IMR-90 (cell line): ENCODE measurements around the gene TP53I11. TPM values are rescaled to one million over a fixed set of nuclear protein-coding genes. Genes with fewer than 3 reads are reported as not detected.

Experiments used
- ATAC-seq: fragments of 200-7000 bp; cut with Tn5 transposase; 2 replicates; pipeline ENCODE4 v1.9.1; 2020; ENCODE audit warnings: low read depth, mild to moderate bottlenecking, moderate library complexity
- BruUV-seq: library from RNA; stranded (reverse); fragments of 400-500 nt; replicated peaks from 2 replicates; lab custom pipeline; 2021; lab: Mats Ljungman, UMichigan
- CTCF ChIA-PET: fragments of 300-600 bp; formaldehyde crosslinking; extraction: SDS; loops from one replicate; lab custom pipeline; 2021; ENCODE audit warnings: antibody characterized with exemption; lab: Yijun Ruan, JAX
- POLR2A ChIA-PET: fragments of 300-600 bp; sonication (Branson Sonifier 250); formaldehyde crosslinking; loops from one replicate; lab custom pipeline; 2022; ENCODE audit warnings: antibody characterized with exemption; ENCODE audit not compliant: unreplicated experiment; lab: Charles Lee
- DNase-seq: peaks from one replicate; pipeline ENCODE4 v3.0.0; 2013
- H2AFZ ChIP-seq: replicated peaks from 2 replicates; pipeline ENCODE3; 2013; ENCODE audit warnings: low read length, mild to moderate bottlenecking; ENCODE audit not compliant: poor library complexity
- H2AK5ac ChIP-seq: 2 replicates; pipeline ENCODE4 v1.6.1; 2013; ENCODE audit warnings: low read depth, low read length, inconsistent platforms
- H2AK9ac ChIP-seq: replicated peaks from 2 replicates; pipeline ENCODE3; 2013; ENCODE audit warnings: mild to moderate bottlenecking, low read depth, low read length, moderate library complexity; ENCODE audit not compliant: poor library complexity
- H2BK120ac ChIP-seq: 2 replicates; pipeline ENCODE4 v1.6.1; 2013; ENCODE audit warnings: low read depth, low read length, inconsistent platforms
- H2BK15ac ChIP-seq: 3 replicates; pipeline ENCODE4 v1.6.1; 2013; ENCODE audit warnings: low read depth, low read length, inconsistent platforms
- H2BK20ac ChIP-seq: 2 replicates; pipeline ENCODE4 v1.6.1; 2013; ENCODE audit warnings: low read depth, mild to moderate bottlenecking, inconsistent platforms, low read length, moderate library complexity
- H2BK5ac ChIP-seq: 2 replicates; pipeline ENCODE4 v1.6.1; 2013; ENCODE audit warnings: mild to moderate bottlenecking, low read depth, low read length, inconsistent platforms; ENCODE audit not compliant: poor library complexity, severe bottlenecking
- H3K14ac ChIP-seq: replicated peaks from 2 replicates; pipeline ENCODE4 v1.6.1; 2013; ENCODE audit warnings: low read depth, low read length, inconsistent platforms
- H3K18ac ChIP-seq: 2 replicates; pipeline ENCODE4 v1.6.1; 2013; ENCODE audit warnings: low read depth, low read length, control low read depth
- H3K23ac ChIP-seq: 2 replicates; pipeline ENCODE4 v1.6.1; 2013; ENCODE audit warnings: low read depth, low read length, inconsistent platforms
- H3K27ac ChIP-seq: 2 replicates; pipeline ENCODE4 v1.5.1; 2013; ENCODE audit warnings: mild to moderate bottlenecking, control low read depth, low read length; ENCODE audit not compliant: insufficient read depth
- H3K27me3 ChIP-seq: 2 replicates; pipeline ENCODE4 v1.6.1; 2013; ENCODE audit warnings: low read length; ENCODE audit not compliant: control insufficient read depth, insufficient read depth
- H3K36me3 ChIP-seq: 2 replicates; pipeline ENCODE4 v1.6.1; 2013; ENCODE audit warnings: low read length, mixed read lengths; ENCODE audit not compliant: control insufficient read depth, insufficient read depth
- H3K4ac ChIP-seq: 2 replicates; pipeline ENCODE4 v1.6.1; 2013; ENCODE audit warnings: low read depth, low read length, inconsistent platforms
- H3K4me1 ChIP-seq: 2 replicates; pipeline ENCODE4 v1.6.1; 2013; ENCODE audit warnings: low read length, mixed read lengths; ENCODE audit not compliant: control insufficient read depth, insufficient read depth
- H3K4me2 ChIP-seq: 2 replicates; pipeline ENCODE4 v1.6.1; 2013; ENCODE audit warnings: low read depth, mild to moderate bottlenecking, control low read depth, low read length, moderate library complexity
- H3K4me3 ChIP-seq: 2 replicates; pipeline ENCODE4 v1.5.1; 2013; ENCODE audit warnings: low read depth, mild to moderate bottlenecking, control low read depth, low read length, moderate library complexity; ENCODE audit not compliant: insufficient read depth
- H3K56ac ChIP-seq: 2 replicates; pipeline ENCODE4 v1.6.1; 2013; ENCODE audit warnings: low read length, inconsistent platforms; ENCODE audit not compliant: insufficient read depth; ENCODE audit errors: extremely low read depth
- H3K79me1 ChIP-seq, 2 experiments: 2 replicates each; pipeline ENCODE4 v1.6.1; 2013; ENCODE audit warnings: low read length in 2 of 2, inconsistent platforms in 1 of 2, low read depth in 1 of 2
- H3K9ac ChIP-seq: 2 replicates; pipeline ENCODE4 v1.6.1; 2013; ENCODE audit warnings: low read depth, low read length, control low read depth
- H3K9me1 ChIP-seq: 2 replicates; pipeline ENCODE4 v1.6.1; 2013; ENCODE audit warnings: low read length, inconsistent platforms; ENCODE audit not compliant: insufficient read depth
- H3K9me3 ChIP-seq: 2 replicates; pipeline ENCODE4 v1.6.1; 2013; ENCODE audit warnings: low read length; ENCODE audit not compliant: control insufficient read depth, insufficient read depth
- H4K20me1 ChIP-seq: 2 replicates; pipeline ENCODE4 v1.6.1; 2013; ENCODE audit warnings: low read length, inconsistent platforms; ENCODE audit not compliant: insufficient read depth
- H4K5ac ChIP-seq: 2 replicates; pipeline ENCODE4 v1.6.1; 2013; ENCODE audit warnings: mild to moderate bottlenecking, low read depth, low read length, control low read depth
- H4K8ac ChIP-seq, 2 experiments: 2 replicates each; pipeline ENCODE4 v1.6.1; 2013; ENCODE audit warnings: low read depth in 2 of 2, low read length in 2 of 2, control low read depth in 1 of 2, inconsistent platforms in 1 of 2
- H4K91ac ChIP-seq: 2 replicates; pipeline ENCODE4 v1.6.1; 2013; ENCODE audit warnings: low read depth, low read length, inconsistent platforms; ENCODE audit not compliant: insufficient read depth
- BHLHE40 ChIP-seq: fragments of 150-350 bp; IDR thresholded peaks from 2 replicates; pipeline ENCODE4 v1.6.1; 2016; ENCODE audit warnings: mild to moderate bottlenecking, low read depth, low read length
- CEBPB ChIP-seq: IDR thresholded peaks from 2 replicates; pipeline ENCODE4 v1.6.1; 2012; ENCODE audit warnings: low read depth, low read length, improper control_type of control experiment
- CHD1 ChIP-seq: IDR thresholded peaks from 2 replicates; pipeline ENCODE4 v1.6.1; 2012; ENCODE audit warnings: low read depth, low read length, improper control_type of control experiment
- CTCF ChIP-seq: conservative IDR thresholded peaks from 2 replicates; pipeline ENCODE4 v1.5.1; 2012; ENCODE audit warnings: mild to moderate bottlenecking, low read depth, low read length, improper control_type of control experiment
- ELK1 ChIP-seq: fragments of 150-350 bp; IDR thresholded peaks from 2 replicates; pipeline ENCODE4 v1.6.1; 2016; ENCODE audit warnings: low read depth, mild to moderate bottlenecking, low read length, moderate library complexity, borderline replicate concordance
- FOS ChIP-seq: fragments of 150-350 bp; IDR thresholded peaks from 2 replicates; pipeline ENCODE4 v1.6.1; 2016; ENCODE audit warnings: low read depth, low read length
- MAFK ChIP-seq: IDR thresholded peaks from 2 replicates; pipeline ENCODE4 v1.6.1; 2012; ENCODE audit warnings: low read depth, low read length, improper control_type of control experiment
- MAZ ChIP-seq: IDR thresholded peaks from 2 replicates; pipeline ENCODE4 v1.6.1; 2012; ENCODE audit warnings: low read depth, mild to moderate bottlenecking, low read length, improper control_type of control experiment, moderate library complexity, borderline replicate concordance
- MXI1 ChIP-seq: IDR thresholded peaks from 2 replicates; pipeline ENCODE4 v1.6.1; 2012; ENCODE audit warnings: low read depth, mild to moderate bottlenecking, low read length, moderate library complexity, borderline replicate concordance
- NFE2L2 ChIP-seq: fragments of 150-350 bp; IDR thresholded peaks from 2 replicates; pipeline ENCODE4 v1.6.1; 2016; ENCODE audit warnings: low read depth, mild to moderate bottlenecking, low read length
- POLR2A ChIP-seq: IDR thresholded peaks from 2 replicates; pipeline ENCODE4 v1.6.1; 2012; ENCODE audit warnings: mild to moderate bottlenecking, low read depth, low read length
- RAD21 ChIP-seq: IDR thresholded peaks from 2 replicates; pipeline ENCODE4 v1.6.1; 2012; ENCODE audit warnings: low read length, improper control_type of control experiment
- RCOR1 ChIP-seq: IDR thresholded peaks from 2 replicates; pipeline ENCODE4 v1.6.1; 2012; ENCODE audit warnings: mild to moderate bottlenecking, low read length, improper control_type of control experiment; ENCODE audit not compliant: insufficient replicate concordance
- SMC3 ChIP-seq: fragments of 150-350 bp; IDR thresholded peaks from 2 replicates; pipeline ENCODE4 v1.6.1; 2016; ENCODE audit warnings: low read depth, mild to moderate bottlenecking, antibody characterized with exemption, low read length, moderate library complexity
- USF2 ChIP-seq: fragments of 150-350 bp; IDR thresholded peaks from 2 replicates; pipeline ENCODE4 v1.6.1; 2017; ENCODE audit warnings: mild to moderate bottlenecking, antibody characterized with exemption, low read length, low read depth
- WGBS, 2 experiments: methylation state at CpG; one replicate each; pipeline versions ENCODE4 v1.1.5 to v1.1.7; 2013; ENCODE audit warnings: missing lambda C conversion rate in 2 of 2; ENCODE audit not compliant: insufficient read length in 1 of 2; ENCODE audit errors: extremely low coverage in 2 of 2; 5-methylcytosine and 5-hydroxymethylcytosine counted together
- dilution Hi-C: fragments of 300-500 bp; cut with HindIII; formaldehyde crosslinking; loops from one replicate; pipeline ENCODE4 v1.14.3; 2018; ENCODE audit warnings: low sequenced_read_pairs; ENCODE audit not compliant: unreplicated experiment
- in situ Hi-C: fragments of 300-500 bp; cut with MboI; formaldehyde crosslinking; loops from 3 replicates; pipeline ENCODE4 v1.14.3; 2019; ENCODE audit warnings: low sequenced_read_pairs, inconsistent platforms, mixed read lengths
- intact Hi-C: fragments of 100-400 bp; cut with micrococcal nuclease; formaldehyde crosslinking; loops from 2 replicates; pipeline ENCODE4 v1.10.0; 2022
- polyA plus RNA-seq, 3 experiments: library from polyadenylated mRNA; depleted of rRNA; stranded (reverse); fragments of >200 nt; gene quantifications; 2 replicates each; pipeline ENCODE4 v1.2.3, GENCODE V29; 2012; ENCODE audit warnings: low replicate concordance in 1 of 3
- total RNA-seq: library from RNA; depleted of rRNA; stranded (reverse); fragments of >200 nt; gene quantifications from 2 replicates; pipeline ENCODE4 v1.2.3, GENCODE V29; 2012

TP53I11 gene
- total and polyA plus RNA-seq, 2 of the 4 experiments (the other 2 are of a cell fraction) = 3.9 to 22.0 TPM

GRCh38 chr11:44980533-44981427, 30.1 kb upstream of the TP53I11 start:
- POLR2A ChIA-PET = no interaction called here
- in situ Hi-C loops = no loop called here
- intact Hi-C loops = no loop called here

More at GRCh38 chr11:44980533-44981427, 30.1 kb upstream of the TP53I11 start:
- no peaks in the 10 kb centered on the region for H4K20me1 ChIP-seq
- BruUV-seq = no TSS peak
- H4K8ac ChIP-seq = no peak overlapping the region
- H3K27me3 ChIP-seq = peaks cover 20% of the 10 kb centered on the region; the same call in 1 of the 2 replicates
- no peak overlapping the region for H3K27ac ChIP-seq
- H3K9me3 ChIP-seq = peaks cover 3% of the 10 kb centered on the region; the same call in 1 of the 2 replicates
- TF ChIP-seq ELK1 (no peak), CEBPB (no peak), CTCF (no peak), CHD1 (no peak), USF2 (no peak), FOS (no peak), NFE2L2 (no peak), SMC3 (no peak), MAZ (no peak), BHLHE40 (no peak), POLR2A (no peak), MXI1 (no peak), RAD21 (no peak), RCOR1 (no peak), MAFK (no peak)
- H2BK15ac ChIP-seq = no peak overlapping the region
- no peak overlapping the region for H2AK9ac ChIP-seq
- H2AK5ac ChIP-seq = no peak overlapping the region
- 86% methylated on average over 7 of the region's 15 CpGs; no CpG with 5 or more reads in 1 of the 2 experiments for WGBS, 2 experiments
- H3K56ac ChIP-seq = no peak overlapping the region
- no peak overlapping the region for H3K4ac ChIP-seq
- H3K9ac ChIP-seq = no peak overlapping the region
- H2BK5ac ChIP-seq = no peak overlapping the region
- H4K91ac ChIP-seq = no peak overlapping the region
- no peak overlapping the region for H2AFZ ChIP-seq
- no peak overlapping the region for H4K5ac ChIP-seq
- H2BK20ac ChIP-seq = no peak overlapping the region
- no peak overlapping the region for H2BK120ac ChIP-seq
- DNase-seq = no peak
- H3K23ac ChIP-seq = no peak overlapping the region
- no peak overlapping the region for H3K4me2 ChIP-seq
- no peak overlapping the region for H3K18ac ChIP-seq
- dilution Hi-C loops = no loop called here
- no peak overlapping the region for H3K14ac ChIP-seq
- H3K79me1 ChIP-seq = no peaks in the 10 kb centered on the region
- no peaks in the 10 kb centered on the region; the same call in 1 of the 2 replicates for H3K9me1 ChIP-seq
- CTCF ChIA-PET = no interaction called here
- ATAC-seq = no peak
- H3K4me1 ChIP-seq = peaks cover 5% of the 10 kb centered on the region
- no peaks in the 10 kb centered on the region for H3K36me3 ChIP-seq
- no peak overlapping the region for H3K4me3 ChIP-seq
